ENCODE measurements around the gene THNSL1.

THNSL1 gene

GRCh38 chr10:24983130-24983529, 33.3 kb upstream of the THNSL1 start:
- Histone ChIP-seq H3K4me3 (ENCODE audit: low read length) (no peak overlapping the region), H3K79me2 (ENCODE audit: control insufficient read depth, low read length) (no peaks in the 10 kb centered on the region), H3K27me3 (ENCODE audit: control insufficient read depth, low read length) (peaks cover 3% of the 10 kb centered on the region; the same call in 1 of the 2 replicates), H3K4me2 (ENCODE audit: low read length) (no peak overlapping the region), H3K9me3 (ENCODE audit: control insufficient read depth, insufficient read depth, low read length) (no peaks in the 10 kb centered on the region; the same call in 1 of the 2 replicates), H3K27ac (ENCODE audit: low read depth, low read length) (no peak overlapping the region), H3F3A (ENCODE audit: control insufficient read depth, insufficient read depth) (no peaks in the 10 kb centered on the region), H3K4me1 (ENCODE audit: control insufficient read depth, low read length) (no peaks in the 10 kb centered on the region), H4K20me1 (ENCODE audit: control insufficient read depth, insufficient read depth, low read depth, low read length) (no peaks in the 10 kb centered on the region), H3K9me2 (replicated peaks; ENCODE audit: control insufficient read depth, low read length) (no peaks in the 10 kb centered on the region), H3K36me3 (ENCODE audit: control insufficient read depth, low read length) (no peaks in the 10 kb centered on the region)
- TF ChIP-seq CTCF (IDR thresholded peaks at IDR 0.05; ENCODE audit: low read depth, low read length, poor library complexity, severe bottlenecking) (no peak), EZH2phosphoT487 (IDR thresholded peaks at IDR 0.05; ENCODE audit: borderline replicate concordance, low read length) (no peak)

- Histone ChIP-seq H3K9me2 (replicated peaks; ENCODE audit: control insufficient read depth, low read length) (no peaks in the 10 kb centered on the region), H4K20me1 (ENCODE audit: control insufficient read depth, insufficient read depth, low read depth, low read length) (no peaks in the 10 kb centered on the region), H3K9me3 (ENCODE audit: control insufficient read depth, insufficient read depth, low read length) (no peaks in the 10 kb centered on the region; the same call in 1 of the 2 replicates), H3K27me3 (ENCODE audit: control insufficient read depth, low read length) (peaks cover 3% of the 10 kb centered on the region; the same call in 1 of the 2 replicates), H3K27ac (ENCODE audit: low read depth, low read length) (no peak overlapping the region), H3K36me3 (ENCODE audit: control insufficient read depth, low read length) (no peaks in the 10 kb centered on the region), H3K4me3 (ENCODE audit: low read length) (no peak overlapping the region), H3F3A (ENCODE audit: control insufficient read depth, insufficient read depth) (no peaks in the 10 kb centered on the region), H3K79me2 (ENCODE audit: control insufficient read depth, low read length) (no peaks in the 10 kb centered on the region), H3K4me2 (ENCODE audit: low read length) (no peak overlapping the region), H3K4me1 (ENCODE audit: control insufficient read depth, low read length) (no peaks in the 10 kb centered on the region)
- TF ChIP-seq CTCF (IDR thresholded peaks at IDR 0.05; ENCODE audit: low read depth, low read length, poor library complexity, severe bottlenecking), result no peak
- no peak for TF ChIP-seq EZH2phosphoT487 (IDR thresholded peaks at IDR 0.05; ENCODE audit: borderline replicate concordance, low read length)
These were observed 32.5 kb upstream of the THNSL1 start for GRCh38 chr10:24983946-24984345.

- peaks cover 3% of the 10 kb centered on the region; the same call in 1 of the 2 replicates for H3K27me3 ChIP-seq (ENCODE audit: control insufficient read depth, low read length)
- no peaks in the 10 kb centered on the region for H4K20me1 ChIP-seq (ENCODE audit: control insufficient read depth, insufficient read depth, low read depth, low read length)
- H3K27ac ChIP-seq (ENCODE audit: low read depth, low read length), result no peak overlapping the region
- no peak overlapping the region for H3K4me3 ChIP-seq (ENCODE audit: low read length)
- no peaks in the 10 kb centered on the region for H3F3A ChIP-seq (ENCODE audit: control insufficient read depth, insufficient read depth)
- TF ChIP-seq EZH2phosphoT487 (IDR thresholded peaks at IDR 0.05; ENCODE audit: borderline replicate concordance, low read length), result no peak
- no peak for TF ChIP-seq CTCF (IDR thresholded peaks at IDR 0.05; ENCODE audit: low read depth, low read length, poor library complexity, severe bottlenecking)
- H3K9me3 ChIP-seq (ENCODE audit: control insufficient read depth, insufficient read depth, low read length), result no peaks in the 10 kb centered on the region; the same call in 1 of the 2 replicates
- no peak overlapping the region for H3K4me2 ChIP-seq (ENCODE audit: low read length)
- no peaks in the 10 kb centered on the region for H3K79me2 ChIP-seq (ENCODE audit: control insufficient read depth, low read length)
- no peaks in the 10 kb centered on the region for H3K36me3 ChIP-seq (ENCODE audit: control insufficient read depth, low read length)
- H3K9me2 ChIP-seq (replicated peaks; ENCODE audit: control insufficient read depth, low read length), result no peaks in the 10 kb centered on the region
- H3K4me1 ChIP-seq (ENCODE audit: control insufficient read depth, low read length), result no peaks in the 10 kb centered on the region
These were observed 31.5 kb upstream of the THNSL1 start for GRCh38 chr10:24984906-24985305.

Measured in DOHH2 (cell line).